Measurements from ENCODE around the gene IL4R.

DNA sequence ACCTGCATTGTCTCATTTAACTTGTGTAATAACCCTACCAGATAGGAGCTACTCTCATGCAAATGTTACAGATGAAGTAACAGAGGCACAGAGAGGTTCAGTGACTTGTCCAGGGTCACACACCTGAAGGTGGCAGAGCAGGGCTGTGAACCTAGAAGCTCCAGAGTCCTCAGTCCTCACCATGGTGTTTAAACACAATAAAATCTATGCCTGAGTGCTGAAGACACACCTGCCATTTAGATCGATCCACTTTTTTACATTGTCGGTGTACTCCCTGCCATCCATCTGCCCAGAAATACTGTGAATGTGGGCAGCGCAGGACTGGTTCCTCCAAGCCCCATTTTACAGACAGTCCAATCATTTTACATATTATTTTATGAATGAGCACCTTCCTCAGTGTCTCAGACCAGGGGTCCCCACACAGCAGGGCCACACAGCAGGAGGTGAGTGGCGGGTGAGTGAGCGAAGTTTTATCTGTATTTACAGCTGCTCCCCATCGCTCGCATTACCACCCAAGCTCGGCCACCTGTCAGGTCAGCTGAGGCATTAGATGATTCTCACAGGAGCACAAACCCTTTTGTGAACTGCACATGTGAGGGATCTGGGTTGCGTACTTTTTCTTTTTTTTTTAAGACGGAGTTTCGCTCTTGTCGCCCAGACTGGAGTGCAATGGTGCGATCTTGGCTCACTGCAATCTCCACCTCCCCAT, 5.6 kb downstream of the IL4R start:
- TF ChIP-seq, protein P1, sequence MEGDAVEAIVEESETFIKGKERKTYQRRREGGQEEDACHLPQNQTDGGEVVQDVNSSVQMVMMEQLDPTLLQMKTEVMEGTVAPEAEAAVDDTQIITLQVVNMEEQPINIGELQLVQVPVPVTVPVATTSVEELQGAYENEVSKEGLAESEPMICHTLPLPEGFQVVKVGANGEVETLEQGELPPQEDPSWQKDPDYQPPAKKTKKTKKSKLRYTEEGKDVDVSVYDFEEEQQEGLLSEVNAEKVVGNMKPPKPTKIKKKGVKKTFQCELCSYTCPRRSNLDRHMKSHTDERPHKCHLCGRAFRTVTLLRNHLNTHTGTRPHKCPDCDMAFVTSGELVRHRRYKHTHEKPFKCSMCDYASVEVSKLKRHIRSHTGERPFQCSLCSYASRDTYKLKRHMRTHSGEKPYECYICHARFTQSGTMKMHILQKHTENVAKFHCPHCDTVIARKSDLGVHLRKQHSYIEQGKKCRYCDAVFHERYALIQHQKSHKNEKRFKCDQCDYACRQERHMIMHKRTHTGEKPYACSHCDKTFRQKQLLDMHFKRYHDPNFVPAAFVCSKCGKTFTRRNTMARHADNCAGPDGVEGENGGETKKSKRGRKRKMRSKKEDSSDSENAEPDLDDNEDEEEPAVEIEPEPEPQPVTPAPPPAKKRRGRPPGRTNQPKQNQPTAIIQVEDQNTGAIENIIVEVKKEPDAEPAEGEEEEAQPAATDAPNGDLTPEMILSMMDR (IDR thresholded peaks at IDR 0.05; ENCODE audit: low read length): no peak
- no peak for TF ChIP-seq EZH2 (optimal IDR thresholded peaks at IDR 0.05; ENCODE audit: low read depth, low read length)
